ENCODE measurements around the gene NMNAT2. TPM values are rescaled to one million over a fixed set of nuclear protein-coding genes. Genes with fewer than 3 reads are reported as not detected.

Gene NMNAT2
- total and polyA plus RNA-seq, 10 of the 15 experiments (the other 5 are each of a cell fraction or from before 2014, with no cell fraction given): 0.02 to 2.0 (median 0.60) TPM

DNA sequence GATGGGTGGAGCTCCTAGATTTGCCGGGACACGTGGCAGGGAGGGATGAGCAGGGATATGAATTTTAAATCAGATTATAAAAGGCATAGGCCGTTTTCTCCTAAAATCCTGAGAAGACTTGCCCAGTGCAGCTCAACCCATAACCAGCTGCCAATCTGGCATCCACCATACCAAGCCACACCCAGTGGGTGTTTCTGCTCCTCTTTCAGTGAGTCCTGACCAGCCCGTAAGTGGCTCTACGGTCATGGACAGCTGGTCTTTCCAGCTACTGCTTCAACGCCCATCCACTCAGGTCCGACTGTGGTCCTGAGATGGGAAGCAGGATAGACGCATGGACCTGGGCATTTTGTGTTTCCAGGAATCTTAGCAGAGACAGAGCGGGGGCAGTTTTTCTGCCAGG, 124.9 kb downstream of the NMNAT2 start:
- Histone ChIP-seq H3K36me3 (ENCODE audit: control insufficient read depth in 2 of 2, insufficient read depth in 2 of 2, low read length in 1 of 2) (no peaks in the 10 kb centered on the region), H2AFZ (ENCODE audit: control insufficient read depth, low read depth, low read length) (no peak overlapping the region), H3K79me2 (ENCODE audit: control insufficient read depth, insufficient read depth, low read length) (no peaks in the 10 kb centered on the region), H4K20me1 (ENCODE audit: control insufficient read depth, insufficient read depth) (no peaks in the 10 kb centered on the region), H3K4me2 (ENCODE audit: control insufficient read depth, insufficient read depth) (no peak overlapping the region), H3K4me3 (no peak overlapping the region), H3K9ac (ENCODE audit: control insufficient read depth, insufficient read depth, low read length) (no peak overlapping the region), H3K4me1 (ENCODE audit: control insufficient read depth, insufficient read depth, low read length) (no peaks in the 10 kb centered on the region), H3K9me3 (replicated peaks; ENCODE audit: control insufficient read depth, insufficient read depth, low read length) (no peaks in the 10 kb centered on the region; the same call in 2 of the 3 replicates), H3K27me3 (replicated peaks in 1 of 2; ENCODE audit: control insufficient read depth in 2 of 2, insufficient read depth in 2 of 2, low read length in 1 of 2) (peaks cover 0 to 2% of the 10 kb centered on the region in 2 experiments; a peak in 1 of 4 replicates), H3K27ac (ENCODE audit: control insufficient read depth, insufficient read depth) (no peak overlapping the region)
- no TSS peak for BruUV-seq (replicated peaks)
- no peak for DNase-seq (ENCODE audit: low read depth, low spot score)
- in situ Hi-C loops (cut with MboI) (no loop called here), intact Hi-C loops (cut with micrococcal nuclease; ENCODE audit: unreplicated experiment) (no loop called here)
- no peak for FAIRE-seq
- 56% methylated on average over 9 of the region's 9 CpGs for WGBS (ENCODE audit: insufficient coverage, insufficient replicate concordance, low lambda C conversion rate, missing lambda C conversion rate)
- ChIA-PET POLR2A (interaction anchor here (0.6 kb wide), 1 partner anchor 61 kb away, joined by 3 read pairs; no protein-coding TSS in a partner anchor), SMC1A (ENCODE audit: uncharacterized antibody, unreplicated experiment) (interaction anchor here (1.2 to 1.6 kb wide), 4 partner anchors 10 to 31 kb away, joined by 3 to 5 read pairs (median 4); no protein-coding TSS in a partner anchor), RAD21 (ENCODE audit: unreplicated experiment) (interaction anchor here (1.0 kb wide), 1 partner anchor 18 kb away, joined by 3 read pairs; no protein-coding TSS in a partner anchor), CTCF (interaction anchor here (1.0 to 3.1 kb wide), 2 partner anchors 11 to 25 kb away, joined by 3 to 18 read pairs; no protein-coding TSS in a partner anchor)
- ATAC-seq: no peak
- TF ChIP-seq ZNF622 (IDR thresholded peaks at IDR 0.05) (no peak), EZH2 (IDR thresholded peaks at IDR 0.05; ENCODE audit: borderline replicate concordance, control insufficient read depth, low read depth, low read length) (no peak), RAD21 (IDR thresholded peaks at IDR 0.05; ENCODE audit: insufficient read depth, low read depth, low read length) (no peak), YBX1 (IDR thresholded peaks at IDR 0.05) (no peak), SREBF1 (IDR thresholded peaks at IDR 0.05; ENCODE audit: low read length) (no peak), BACH1 (IDR thresholded peaks at IDR 0.05; ENCODE audit: borderline replicate concordance) (no peak)
- TF ChIP-seq, protein P1, sequence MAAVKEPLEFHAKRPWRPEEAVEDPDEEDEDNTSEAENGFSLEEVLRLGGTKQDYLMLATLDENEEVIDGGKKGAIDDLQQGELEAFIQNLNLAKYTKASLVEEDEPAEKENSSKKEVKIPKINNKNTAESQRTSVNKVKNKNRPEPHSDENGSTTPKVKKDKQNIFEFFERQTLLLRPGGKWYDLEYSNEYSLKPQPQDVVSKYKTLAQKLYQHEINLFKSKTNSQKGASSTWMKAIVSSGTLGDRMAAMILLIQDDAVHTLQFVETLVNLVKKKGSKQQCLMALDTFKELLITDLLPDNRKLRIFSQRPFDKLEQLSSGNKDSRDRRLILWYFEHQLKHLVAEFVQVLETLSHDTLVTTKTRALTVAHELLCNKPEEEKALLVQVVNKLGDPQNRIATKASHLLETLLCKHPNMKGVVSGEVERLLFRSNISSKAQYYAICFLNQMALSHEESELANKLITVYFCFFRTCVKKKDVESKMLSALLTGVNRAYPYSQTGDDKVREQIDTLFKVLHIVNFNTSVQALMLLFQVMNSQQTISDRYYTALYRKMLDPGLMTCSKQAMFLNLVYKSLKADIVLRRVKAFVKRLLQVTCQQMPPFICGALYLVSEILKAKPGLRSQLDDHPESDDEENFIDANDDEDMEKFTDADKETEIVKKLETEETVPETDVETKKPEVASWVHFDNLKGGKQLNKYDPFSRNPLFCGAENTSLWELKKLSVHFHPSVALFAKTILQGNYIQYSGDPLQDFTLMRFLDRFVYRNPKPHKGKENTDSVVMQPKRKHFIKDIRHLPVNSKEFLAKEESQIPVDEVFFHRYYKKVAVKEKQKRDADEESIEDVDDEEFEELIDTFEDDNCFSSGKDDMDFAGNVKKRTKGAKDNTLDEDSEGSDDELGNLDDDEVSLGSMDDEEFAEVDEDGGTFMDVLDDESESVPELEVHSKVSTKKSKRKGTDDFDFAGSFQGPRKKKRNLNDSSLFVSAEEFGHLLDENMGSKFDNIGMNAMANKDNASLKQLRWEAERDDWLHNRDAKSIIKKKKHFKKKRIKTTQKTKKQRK (IDR thresholded peaks at IDR 0.05; ENCODE audit: low read depth, low read length): no peak

Data from GM12878 (cell line).